SK-N-SH treated with all-trans-retinoic acid at 6 μM for 48 hours (cell line): ENCODE data around the gene ACOX3.

Source experiments
- ISL1 ChIP-seq: fragments of 250-450 bp; sonication (Bioruptor Pico); IDR thresholded peaks from 2 replicates; pipeline ENCODE4 v2.1.2; 2022; ENCODE audit warnings: mild to moderate bottlenecking, moderate library complexity
- PPARA ChIP-seq: fragments of 250-450 bp; sonication (Bioruptor Pico); IDR thresholded peaks from 2 replicates; pipeline ENCODE4 v1.5.0; 2020; ENCODE audit warnings: mild to moderate bottlenecking, borderline replicate concordance
- RARB ChIP-seq: fragments of 250-450 bp; sonication (Bioruptor Pico); IDR thresholded peaks from 2 replicates; pipeline ENCODE4 v1.8.0; 2021; ENCODE audit warnings: mild to moderate bottlenecking, moderate library complexity
- SNAI2 ChIP-seq: fragments of 250-450 bp; sonication (Bioruptor Pico); IDR thresholded peaks from 2 replicates; pipeline ENCODE4 v1.5.0; 2020; ENCODE audit warnings: mild to moderate bottlenecking, moderate library complexity
- ZFP30 ChIP-seq: fragments of 450-650 bp; formaldehyde crosslinking; IDR thresholded peaks from 2 replicates; pipeline ENCODE4 v1.5.0; 2022; ENCODE audit warnings: mild to moderate bottlenecking, moderate library complexity
- TF ChIP-seq, protein P1 (sequence below): fragments of 250-450 bp; sonication (Bioruptor Pico); IDR thresholded peaks from 2 replicates; pipeline ENCODE4 v1.8.0; 2020; ENCODE audit warnings: mild to moderate bottlenecking, moderate library complexity, borderline replicate concordance

DNA sequence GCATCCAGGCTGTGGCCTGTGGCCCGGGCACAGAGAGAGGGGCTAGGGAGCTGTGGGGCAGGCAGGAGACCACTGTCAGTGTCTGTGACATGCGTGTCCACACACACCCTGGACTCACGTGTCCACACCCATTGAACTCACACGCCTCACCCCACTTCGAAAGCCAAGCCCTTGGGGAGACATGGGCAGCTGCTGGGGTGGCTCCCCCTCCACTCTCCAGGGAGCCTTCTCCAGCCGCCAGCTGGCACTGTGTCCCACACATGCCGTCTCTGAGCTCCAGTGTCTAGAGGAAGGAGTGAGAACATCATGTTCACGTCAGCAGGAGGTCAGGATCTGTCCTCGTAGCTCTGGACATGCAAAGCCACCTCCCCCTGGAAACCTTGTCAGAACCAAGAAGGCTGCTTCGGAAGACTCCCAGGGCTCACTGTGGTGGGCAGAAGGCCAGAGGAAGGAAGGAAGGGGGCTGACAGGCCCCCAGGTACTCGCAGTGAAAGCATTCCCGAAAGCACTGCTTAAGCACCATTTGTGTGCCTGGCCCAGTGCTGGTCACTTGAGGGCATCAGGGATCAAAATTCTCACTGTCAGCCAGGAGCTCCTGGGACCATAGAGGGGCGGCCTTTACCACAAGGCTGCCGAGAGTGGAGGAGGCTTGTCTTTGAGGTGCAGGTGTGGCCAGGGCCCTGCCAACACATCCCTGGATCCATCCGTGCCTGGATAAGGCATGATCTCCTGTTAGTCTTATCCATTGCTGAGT lies 109.5 kb downstream of the ACOX3 start:
- TF ChIP-seq ZFP30 (CRISPR knock-in tag) (no peak), RARB (CRISPR knock-in tag) (no peak), PPARA (no peak), SNAI2 (CRISPR knock-in tag) (no peak), ISL1 (CRISPR knock-in tag) (no peak)
- TF ChIP-seq, protein P1, sequence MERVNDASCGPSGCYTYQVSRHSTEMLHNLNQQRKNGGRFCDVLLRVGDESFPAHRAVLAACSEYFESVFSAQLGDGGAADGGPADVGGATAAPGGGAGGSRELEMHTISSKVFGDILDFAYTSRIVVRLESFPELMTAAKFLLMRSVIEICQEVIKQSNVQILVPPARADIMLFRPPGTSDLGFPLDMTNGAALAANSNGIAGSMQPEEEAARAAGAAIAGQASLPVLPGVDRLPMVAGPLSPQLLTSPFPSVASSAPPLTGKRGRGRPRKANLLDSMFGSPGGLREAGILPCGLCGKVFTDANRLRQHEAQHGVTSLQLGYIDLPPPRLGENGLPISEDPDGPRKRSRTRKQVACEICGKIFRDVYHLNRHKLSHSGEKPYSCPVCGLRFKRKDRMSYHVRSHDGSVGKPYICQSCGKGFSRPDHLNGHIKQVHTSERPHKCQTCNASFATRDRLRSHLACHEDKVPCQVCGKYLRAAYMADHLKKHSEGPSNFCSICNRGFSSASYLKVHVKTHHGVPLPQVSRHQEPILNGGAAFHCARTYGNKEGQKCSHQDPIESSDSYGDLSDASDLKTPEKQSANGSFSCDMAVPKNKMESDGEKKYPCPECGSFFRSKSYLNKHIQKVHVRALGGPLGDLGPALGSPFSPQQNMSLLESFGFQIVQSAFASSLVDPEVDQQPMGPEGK = no peak
